NCI-H526 (cell line): ENCODE results near the gene HABP2.

Experiments
- DNase-seq, 2 experiments: peaks; one replicate each; lab custom pipeline; 2025; lab: John Stamatoyannopoulos, UW

HABP2 gene

DNA sequence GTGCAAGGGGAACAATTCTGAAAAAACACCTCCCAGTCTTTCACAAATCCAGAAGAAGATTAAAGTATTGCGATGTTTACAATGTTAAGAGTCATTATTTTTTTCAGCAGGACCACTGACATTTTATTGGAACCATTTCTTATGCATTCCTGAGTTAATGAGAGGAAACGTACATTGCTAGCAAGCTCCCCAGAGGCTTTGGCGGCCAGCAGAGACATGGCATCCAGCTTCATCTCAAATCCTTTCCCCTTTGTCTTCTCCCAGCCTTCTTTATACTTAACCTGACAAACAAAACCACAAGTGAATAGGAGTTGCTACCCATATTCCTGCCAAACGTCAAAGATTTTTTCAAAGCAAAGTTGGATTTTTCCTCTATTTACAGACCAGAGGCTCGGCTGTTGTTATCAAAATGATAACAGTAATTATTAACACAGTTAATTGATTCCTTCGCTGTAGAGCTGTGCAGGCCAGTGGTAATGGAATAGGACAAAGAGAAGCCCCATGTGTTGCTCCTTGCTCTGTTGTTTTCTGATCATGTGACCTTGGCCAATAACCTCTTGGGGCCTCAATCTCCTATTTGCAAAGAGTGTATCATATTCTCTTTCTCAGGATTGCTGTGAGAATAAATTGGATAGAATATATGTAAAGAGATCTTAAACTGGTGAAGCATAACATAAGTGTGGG, 79.0 kb downstream of the HABP2 start:
- no peak for DNase-seq
